A549 treated with dexamethasone at 1 μM for 4 hours (cell line): Measurements from ENCODE around the gene NPPB. TPM values are rescaled to one million over a fixed set of nuclear protein-coding genes. Genes with fewer than 3 reads are reported as not detected.

ENCODE experiments used
- total RNA-seq: library from RNA; stranded (reverse); fragments of 200-300 nt; extraction: Qiagen RNA extraction; gene quantifications from 5 replicates; pipeline ENCODE4 v1.2.3, GENCODE V29; 2022

Gene NPPB
- not detected in 5 replicates for total RNA-seq

DNA sequence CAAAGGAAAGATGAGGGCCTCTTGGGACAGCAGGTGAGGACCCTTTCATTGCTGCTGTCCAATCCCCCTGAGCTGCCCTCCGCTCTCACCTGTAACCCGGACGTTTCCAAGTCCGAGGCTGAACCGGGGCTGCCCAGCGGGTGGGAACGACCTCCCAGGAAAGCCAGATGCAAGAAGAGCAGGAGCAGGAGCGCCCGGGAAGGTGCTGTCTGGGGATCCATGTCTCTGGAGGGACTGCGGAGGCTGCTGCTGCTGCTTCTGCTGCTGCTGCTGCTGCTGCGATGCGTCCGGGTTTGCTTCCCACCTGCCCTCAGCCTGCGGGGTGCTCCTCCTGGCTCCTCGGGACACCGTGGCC, at the start of gene NPPB:
NPPB (minus strand) TSS at position 333 of the 355 bp plus-strand sequence; CDS start at position 221, 112 bp downstream.

DNA sequence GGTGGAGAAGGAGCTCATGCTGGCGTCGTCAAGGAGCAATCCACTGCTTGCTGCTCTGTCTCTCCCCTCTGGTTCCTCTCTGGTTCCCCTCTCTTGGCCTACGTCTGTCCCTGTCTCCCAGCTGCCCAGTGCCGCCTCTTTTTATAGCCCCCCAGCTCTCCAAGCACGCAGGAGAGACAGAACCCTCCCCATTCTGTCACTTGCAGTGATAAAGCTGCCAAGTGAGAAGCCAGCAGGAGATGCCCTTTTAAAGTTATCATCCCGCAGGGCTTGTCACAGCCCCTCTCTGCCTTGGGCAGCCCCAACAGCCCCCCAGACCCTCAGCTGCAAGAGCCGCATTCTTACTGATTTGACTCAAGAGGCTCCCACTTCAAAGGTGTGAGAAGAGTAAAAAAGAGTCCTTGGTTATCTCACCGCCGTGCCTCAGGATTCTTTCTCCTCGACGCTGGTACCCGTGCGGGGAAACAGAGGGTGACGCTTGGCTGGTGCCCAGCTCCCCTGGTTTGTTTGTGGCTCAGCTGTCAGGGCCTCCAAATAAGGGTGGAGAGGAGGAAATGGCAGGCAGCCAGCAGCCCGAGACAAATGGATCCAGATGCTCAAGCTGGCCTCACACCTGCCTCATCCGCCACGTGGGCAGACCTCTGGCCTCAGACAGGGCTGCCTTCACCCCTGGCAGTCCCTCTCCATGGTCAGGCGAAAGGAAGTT, 10.9 kb downstream of the NPPB start, which contains the start of gene NPPA:
NPPA (minus strand) TSS at position 117 of the 706 bp plus-strand sequence; CDS start at position 18, 99 bp downstream.

Other genes starting within 250 kb of the NPPB start
- gene FBXO2, start 204.5 kb downstream of the NPPB start, total RNA-seq: 6.7 to 10.4 TPM (median 7.6 TPM) in 5 replicates
- gene FBXO44, start 204.1 kb downstream of the NPPB start, total RNA-seq: 11.4 to 17.0 TPM (median 16.4 TPM) in 5 replicates
- 6.6 to 8.7 TPM (median 7.3 TPM) in 5 replicates for gene FBXO6, start 194.7 kb downstream of the NPPB start, total RNA-seq
- gene MAD2L2, start 177.8 kb downstream of the NPPB start, total RNA-seq: 39.7 to 47.2 TPM (median 45.9 TPM) in 5 replicates
- gene DRAXIN, start 167.2 kb downstream of the NPPB start, total RNA-seq: 0.03 to 0.11 TPM (median 0.06 TPM) in 5 replicates
- gene AGTRAP, start 122.8 kb downstream of the NPPB start, total RNA-seq: 75.6 to 98.4 TPM (median 93.6 TPM) in 5 replicates
- not detected in 5 replicates for gene C1orf167, start 96.8 kb downstream of the NPPB start, total RNA-seq
- 3.9 to 5.6 TPM (median 4.6 TPM) in 5 replicates for gene MTHFR, start 53.0 kb downstream of the NPPB start, total RNA-seq
- 3.7 to 6.4 TPM (median 5.5 TPM) in 5 replicates for gene CLCN6, start 52.8 kb downstream of the NPPB start, total RNA-seq
- gene NPPA, start 11.2 kb downstream of the NPPB start, total RNA-seq: not detected in 5 replicates
- 28.8 to 46.5 TPM (median 43.8 TPM) in 5 replicates for gene KIAA2013, start 67.5 kb upstream of the NPPB start, total RNA-seq
- gene PLOD1, start 75.8 kb upstream of the NPPB start, total RNA-seq: 71.4 to 96.5 TPM (median 85.1 TPM) in 5 replicates
- gene MFN2, start 121.5 kb upstream of the NPPB start, total RNA-seq: 30.8 to 36.9 TPM (median 34.3 TPM) in 5 replicates
- gene MIIP, start 160.6 kb upstream of the NPPB start, total RNA-seq: 10.9 to 14.3 TPM (median 13.5 TPM) in 5 replicates
- 0.08 to 0.13 TPM (median 0.12 TPM) in 5 replicates for gene TNFRSF8, start 204.4 kb upstream of the NPPB start, total RNA-seq